ENCODE measurements around the gene CDK11B. TPM values are rescaled to one million over a fixed set of nuclear protein-coding genes. Genes with fewer than 3 reads are reported as not detected.

The CDK11B gene
- total RNA-seq, 4 donors from 2014 or later, result 6.8 to 28.5 (median 11.8) TPM

DNA sequence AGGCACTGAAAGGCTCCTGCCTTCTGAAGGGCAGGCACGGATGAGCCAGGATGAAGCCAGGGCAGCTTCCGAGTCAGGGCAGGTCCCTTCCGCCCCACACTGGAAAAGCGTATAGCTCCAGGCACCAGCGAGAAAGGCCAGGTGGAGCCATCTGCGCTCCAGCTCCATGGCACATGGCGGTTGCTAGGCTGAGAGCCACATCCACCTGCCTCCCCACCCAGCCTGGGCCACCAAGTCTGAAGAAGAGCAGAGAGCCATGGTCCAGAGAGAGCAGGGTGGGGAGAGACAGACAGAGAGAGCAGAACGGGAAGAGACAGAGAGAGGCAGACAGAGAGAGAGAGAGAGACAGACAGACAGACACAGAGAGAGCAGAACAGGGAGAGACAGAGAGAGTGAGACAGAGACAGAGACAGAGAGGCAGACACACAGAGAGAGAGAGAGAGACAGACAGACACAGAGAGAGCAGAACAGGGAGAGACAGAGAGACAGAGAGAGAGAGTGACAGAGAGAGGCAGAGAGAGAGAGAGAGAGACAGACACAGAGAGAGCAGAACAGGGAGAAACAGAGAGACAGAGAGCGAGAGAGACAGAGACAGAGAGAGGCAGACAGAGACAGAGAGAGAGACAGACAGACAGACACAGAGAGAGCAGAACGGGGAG, 64.1 kb downstream of the CDK11B start:
- intact Hi-C loops (cut with DNase I; ENCODE audit: low total_unique reads), result no loop called here
- Histone ChIP-seq H3K4me3 (no peak overlapping the region), H3K36me3 (no peaks in the 10 kb centered on the region), H3K27ac (no peak overlapping the region), H3K9me3 (no peaks in the 10 kb centered on the region), H3K27me3 (no peaks in the 10 kb centered on the region), H3K4me1 (peaks cover 0 to 4% of the 10 kb centered on the region in 2 donors)
- TF ChIP-seq, protein P1, sequence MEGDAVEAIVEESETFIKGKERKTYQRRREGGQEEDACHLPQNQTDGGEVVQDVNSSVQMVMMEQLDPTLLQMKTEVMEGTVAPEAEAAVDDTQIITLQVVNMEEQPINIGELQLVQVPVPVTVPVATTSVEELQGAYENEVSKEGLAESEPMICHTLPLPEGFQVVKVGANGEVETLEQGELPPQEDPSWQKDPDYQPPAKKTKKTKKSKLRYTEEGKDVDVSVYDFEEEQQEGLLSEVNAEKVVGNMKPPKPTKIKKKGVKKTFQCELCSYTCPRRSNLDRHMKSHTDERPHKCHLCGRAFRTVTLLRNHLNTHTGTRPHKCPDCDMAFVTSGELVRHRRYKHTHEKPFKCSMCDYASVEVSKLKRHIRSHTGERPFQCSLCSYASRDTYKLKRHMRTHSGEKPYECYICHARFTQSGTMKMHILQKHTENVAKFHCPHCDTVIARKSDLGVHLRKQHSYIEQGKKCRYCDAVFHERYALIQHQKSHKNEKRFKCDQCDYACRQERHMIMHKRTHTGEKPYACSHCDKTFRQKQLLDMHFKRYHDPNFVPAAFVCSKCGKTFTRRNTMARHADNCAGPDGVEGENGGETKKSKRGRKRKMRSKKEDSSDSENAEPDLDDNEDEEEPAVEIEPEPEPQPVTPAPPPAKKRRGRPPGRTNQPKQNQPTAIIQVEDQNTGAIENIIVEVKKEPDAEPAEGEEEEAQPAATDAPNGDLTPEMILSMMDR (IDR thresholded peaks at IDR 0.05), result no peak
- no peak for TF ChIP-seq POLR2A (IDR thresholded peaks at IDR 0.05)
- no peak for DNase-seq

DNA sequence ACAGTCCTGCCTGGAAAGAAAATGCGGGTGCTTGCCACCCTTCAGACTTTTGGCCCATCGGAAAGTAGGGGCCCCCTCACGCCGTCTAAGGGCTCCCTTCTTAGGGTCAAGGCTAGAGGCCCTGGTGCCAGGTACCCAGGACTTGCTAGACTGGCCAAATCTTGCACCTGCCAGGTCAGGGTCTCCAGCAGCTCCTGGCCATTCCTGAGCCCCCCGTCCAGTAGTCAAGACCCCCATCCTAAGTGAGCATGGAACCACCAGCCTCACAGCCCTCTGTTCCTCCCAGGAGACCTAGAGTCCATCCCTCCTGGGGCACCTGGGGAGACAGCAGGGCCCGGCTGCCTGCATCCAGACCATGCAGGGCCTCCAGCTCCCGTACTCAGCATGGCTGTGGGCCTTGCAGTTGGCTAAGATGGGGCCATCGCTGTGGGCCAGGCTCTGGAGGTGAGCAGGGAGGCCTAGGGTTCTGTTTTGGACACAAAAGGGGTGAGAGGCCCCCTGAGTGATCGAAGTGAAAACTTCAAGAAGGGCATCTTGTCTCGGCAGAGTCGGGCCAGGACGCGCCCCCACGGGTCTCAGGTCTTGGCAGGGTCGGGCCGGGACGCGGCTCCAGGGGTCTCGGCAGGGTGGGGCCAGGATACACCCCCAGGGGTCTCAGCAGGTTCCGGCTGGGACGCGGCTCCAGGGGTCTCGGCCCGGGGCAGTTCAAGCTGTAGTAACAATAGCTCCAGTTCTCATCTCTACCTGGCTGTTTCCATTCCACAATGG, 64.8 kb downstream of the CDK11B start:
- Histone ChIP-seq H3K9me3 (no peaks in the 10 kb centered on the region), H3K36me3 (no peaks in the 10 kb centered on the region), H3K4me1 (no peaks in the 10 kb centered on the region), H3K4me3 (no peak overlapping the region), H3K27me3 (no peaks in the 10 kb centered on the region), H3K27ac (no peak overlapping the region)
- intact Hi-C loops (cut with DNase I; ENCODE audit: low total_unique reads), result no loop called here
- no peak for DNase-seq
- TF ChIP-seq, protein P1 (IDR thresholded peaks at IDR 0.05), result no peak
- no peak for TF ChIP-seq POLR2A (IDR thresholded peaks at IDR 0.05)

DNA sequence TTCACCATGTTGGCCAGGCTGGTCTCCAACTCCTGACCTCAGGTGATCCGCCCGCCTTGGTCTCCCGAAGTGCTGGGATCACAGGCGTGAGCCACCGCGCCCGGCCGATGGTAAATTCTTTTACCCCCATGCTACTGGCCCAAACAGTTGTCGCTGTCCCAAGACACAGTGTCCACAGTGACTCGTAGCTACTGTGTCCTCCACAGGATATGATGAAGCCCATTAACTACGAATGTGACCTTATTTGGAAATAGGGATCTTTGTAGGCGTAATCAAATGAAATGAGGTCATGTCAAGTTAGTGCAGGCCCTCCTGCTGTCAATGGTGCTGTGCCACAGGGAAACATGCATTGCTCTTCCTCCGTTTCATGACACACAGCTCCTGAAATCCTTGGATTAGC, 67.4 kb downstream of the CDK11B start:
- intact Hi-C loops (cut with DNase I; ENCODE audit: low total_unique reads), result no loop called here
- Histone ChIP-seq H3K27ac (no peak overlapping the region), H3K4me1 (no peaks in the 10 kb centered on the region), H3K27me3 (no peaks in the 10 kb centered on the region), H3K36me3 (no peaks in the 10 kb centered on the region), H3K9me3 (no peaks in the 10 kb centered on the region), H3K4me3 (no peak overlapping the region)
- no peak for TF ChIP-seq POLR2A (IDR thresholded peaks at IDR 0.05)
- TF ChIP-seq, protein P1 (IDR thresholded peaks at IDR 0.05), result no peak
- no peak for DNase-seq

Other genes starting within 250 kb of the CDK11B start
- 10 to 100 TPM in 2 of 4 donors, 1 to 10 TPM in 2; 1.3 to 20.0 (median 6.7) TPM for gene ANKRD65, start 237.7 kb downstream of the CDK11B start, total RNA-seq
- 10 to 100 TPM; 15.6 to 67.1 (median 47.1) TPM for gene VWA1, start 223.3 kb downstream of the CDK11B start, total RNA-seq
- gene ATAD3C, start 209.3 kb downstream of the CDK11B start, total RNA-seq, result 1 to 10 TPM in 2 of 4 donors, under 1 TPM in 1, not detected in 1; 0.77 to 3.8 (median 1.7) TPM
- gene ATAD3B, start 187.2 kb downstream of the CDK11B start, total RNA-seq, result 10 to 100 TPM in 3 of 4 donors, 1 to 10 TPM in 1; 2.1 to 20.5 (median 17.8) TPM
- gene ATAD3A, start 146.8 kb downstream of the CDK11B start, total RNA-seq, result 10 to 100 TPM in 3 of 4 donors, 1 to 10 TPM in 1; 1.8 to 14.8 (median 11.7) TPM
- 10 to 100 TPM in 1 of 4 donors, 1 to 10 TPM in 1, not detected in 2; 9.4 to 16.3 TPM for gene TMEM240, start 118.4 kb downstream of the CDK11B start, total RNA-seq
- 100 to 1,000 TPM in 2 of 4 donors, 10 to 100 TPM in 2; 44.0 to 273 (median 78.4) TPM for gene SSU72, start 84.1 kb downstream of the CDK11B start, total RNA-seq
- gene FNDC10, start 58.9 kb downstream of the CDK11B start, total RNA-seq, result under 1 TPM in 2 of 4 donors, not detected in 2; 0.40 to 0.48 TPM
- 10 to 100 TPM; 43.0 to 78.2 (median 57.6) TPM for gene MIB2, start 43.5 kb downstream of the CDK11B start, total RNA-seq
- gene MMP23B, start 26.8 kb downstream of the CDK11B start, total RNA-seq, result 10 to 100 TPM; 10.0 to 97.3 (median 43.7) TPM
- 10 to 100 TPM; 19.1 to 59.2 (median 52.5) TPM for gene SLC35E2B, start 33.8 kb upstream of the CDK11B start, total RNA-seq
- gene CDK11A, start 65.4 kb upstream of the CDK11B start, total RNA-seq, result 10 to 100 TPM in 2 of 4 donors, 1 to 10 TPM in 2; 1.8 to 60.0 (median 7.5) TPM
- gene NADK, start 119.5 kb upstream of the CDK11B start, total RNA-seq, result 10 to 100 TPM; 40.1 to 76.9 (median 51.8) TPM
- 100 to 1,000 TPM in 2 of 4 donors, 10 to 100 TPM in 2; 50.2 to 320 (median 104) TPM for gene GNB1, start 232.1 kb upstream of the CDK11B start, total RNA-seq